Loucy (cell line): ENCODE results near the gene FGFR3.

ENCODE experiments used
- CTCF ChIP-seq: fragments of 200-600 bp; sonication (generic); conservative IDR thresholded peaks from 2 replicates; pipeline ENCODE4 v1.5.1; 2014; ENCODE audit warnings: mild to moderate bottlenecking, antibody characterized with exemption, low read length
- EZH2phosphoT487 ChIP-seq: fragments of 200-600 bp; IDR thresholded peaks from 2 replicates; pipeline ENCODE4 v1.6.1; 2018; ENCODE audit warnings: antibody characterized with exemption, mild to moderate bottlenecking, moderate library complexity, borderline replicate concordance

- no peak for TF ChIP-seq CTCF
- no peak for TF ChIP-seq EZH2phosphoT487
Measured at GRCh38 chr4:1801286-1801958, 8.3 kb downstream of the FGFR3 start.
